WTC11 (cell line): Measurements from ENCODE around the gene CCL23. TPM values are rescaled to one million over a fixed set of nuclear protein-coding genes. Genes with fewer than 3 reads are reported as not detected.
"Not testable (repeated sequence)": the region's sequence is repeated elsewhere in the genome, so short reads cannot be mapped to it uniquely, and the experiment has no call there.

Source experiments
- ATAC-seq: fragments of 200-7000 bp; cut with Tn5 transposase; 2 replicates; pipeline ENCODE4 v1.10.0; 2021; ENCODE audit warnings: mild to moderate bottlenecking, moderate library complexity
- CTCF ChIA-PET: fragments of 300-600 bp; sonication (Branson Sonifier 250); formaldehyde crosslinking; loops from one replicate; lab custom pipeline; 2021; ENCODE audit warnings: antibody characterized with exemption; lab: Charles Lee
- POLR2A ChIA-PET: fragments of 350-600 bp; sonication (Branson Sonifier 250); formaldehyde crosslinking; loops from one replicate; lab custom pipeline; 2021; ENCODE audit warnings: antibody characterized with exemption; lab: Charles Lee
- DNase-seq: peaks from one replicate; pipeline ENCODE4 v3.0.0; 2021; ENCODE audit warnings: low spot score
- H3K27ac Mint-ChIP-seq: 2 replicates; pipeline ENCODE4 v1.8.0; 2021; ENCODE audit warnings: mixed read lengths
- H3K27me3 Mint-ChIP-seq: 2 replicates; pipeline ENCODE4 v1.8.0; 2021; ENCODE audit warnings: low read depth, mild to moderate bottlenecking, moderate library complexity, mixed read lengths
- H3K36me3 Mint-ChIP-seq: 2 replicates; pipeline ENCODE4 v1.8.0; 2021; ENCODE audit warnings: mixed read lengths
- H3K4me1 Mint-ChIP-seq: 2 replicates; pipeline ENCODE4 v1.8.0; 2022; ENCODE audit warnings: mixed read lengths
- H3K4me3 Mint-ChIP-seq: 2 replicates; pipeline ENCODE4 v1.8.0; 2021; ENCODE audit warnings: mild to moderate bottlenecking, moderate library complexity, mixed read lengths
- H3K9me3 Mint-ChIP-seq: 2 replicates; pipeline ENCODE4 v1.8.0; 2021; ENCODE audit warnings: mixed read lengths
- AR ChIP-seq: fragments of 250-450 bp; sonication (Bioruptor Pico); IDR thresholded peaks from 2 replicates; pipeline ENCODE4 v1.9.0; 2021; ENCODE audit warnings: mild to moderate bottlenecking
- ATF1 ChIP-seq: sonication (generic); formaldehyde crosslinking; IDR thresholded peaks from 2 replicates; pipeline ENCODE4 v1.8.1; 2023; ENCODE audit warnings: mild to moderate bottlenecking, moderate library complexity, missing genetic modification reagents
- CDX4 ChIP-seq: fragments of 250-450 bp; sonication (Bioruptor Pico); IDR thresholded peaks from 2 replicates; pipeline ENCODE4 v1.9.0; 2021; ENCODE audit warnings: moderate library complexity, mild to moderate bottlenecking, inconsistent platforms, borderline replicate concordance
- CTCF ChIP-seq: fragments of 200-600 bp; IDR thresholded peaks from 2 replicates; pipeline ENCODE4 v1.8.0; 2022; ENCODE audit warnings: antibody characterized with exemption
- ESRRA ChIP-seq: sonication (generic); formaldehyde crosslinking; IDR thresholded peaks from 2 replicates; pipeline ENCODE4 v1.8.1; 2022; ENCODE audit warnings: mild to moderate bottlenecking, missing genetic modification reagents, borderline replicate concordance
- ETV6 ChIP-seq: sonication (generic); formaldehyde crosslinking; IDR thresholded peaks from 2 replicates; pipeline ENCODE4 v1.8.1; 2022; ENCODE audit warnings: mild to moderate bottlenecking, missing genetic modification reagents
- GABPB1 ChIP-seq: sonication (generic); formaldehyde crosslinking; IDR thresholded peaks from 2 replicates; pipeline ENCODE4 v1.8.1; 2023; ENCODE audit warnings: mild to moderate bottlenecking, missing genetic modification reagents
- HMGXB4 ChIP-seq: sonication (generic); formaldehyde crosslinking; IDR thresholded peaks from 2 replicates; pipeline ENCODE4 v1.8.1; 2023; ENCODE audit warnings: mild to moderate bottlenecking, moderate library complexity, missing genetic modification reagents
- KAT7 ChIP-seq: sonication (generic); formaldehyde crosslinking; IDR thresholded peaks from 2 replicates; pipeline ENCODE4 v1.8.1; 2023; ENCODE audit warnings: missing genetic modification reagents, mild to moderate bottlenecking, borderline replicate concordance
- MYBL2 ChIP-seq: sonication (generic); formaldehyde crosslinking; IDR thresholded peaks from 2 replicates; pipeline ENCODE4 v1.8.1; 2023; ENCODE audit warnings: mild to moderate bottlenecking, moderate library complexity, missing genetic modification reagents
- NFE2L1 ChIP-seq: sonication (generic); formaldehyde crosslinking; IDR thresholded peaks from 2 replicates; pipeline ENCODE4 v1.8.1; 2023; ENCODE audit warnings: missing genetic modification reagents
- NFYB ChIP-seq: sonication (generic); formaldehyde crosslinking; conservative IDR thresholded peaks from 2 replicates; pipeline ENCODE4 v1.8.0; 2022; ENCODE audit warnings: low read depth, missing genetic modification reagents
- NR3C1 ChIP-seq: sonication (generic); formaldehyde crosslinking; conservative IDR thresholded peaks from 2 replicates; pipeline ENCODE4 v1.8.1; 2023; ENCODE audit warnings: low read depth, mild to moderate bottlenecking, missing genetic modification reagents
- PRDM15 ChIP-seq: sonication (generic); formaldehyde crosslinking; IDR thresholded peaks from 2 replicates; pipeline ENCODE4 v1.8.0; 2022; ENCODE audit warnings: missing genetic modification reagents
- RORB ChIP-seq: fragments of 250-450 bp; sonication (Bioruptor Pico); IDR thresholded peaks from 2 replicates; pipeline ENCODE4 v1.9.0; 2021; ENCODE audit warnings: mild to moderate bottlenecking
- SOX15 ChIP-seq: fragments of 250-450 bp; sonication (Bioruptor Pico); IDR thresholded peaks from 2 replicates; pipeline ENCODE4 v1.9.0; 2021; ENCODE audit warnings: mild to moderate bottlenecking
- TCF7 ChIP-seq: sonication (generic); formaldehyde crosslinking; IDR thresholded peaks from 2 replicates; pipeline ENCODE4 v1.8.0; 2022; ENCODE audit warnings: mild to moderate bottlenecking, low read depth, missing genetic modification reagents, moderate library complexity
- TEAD1 ChIP-seq: sonication (generic); formaldehyde crosslinking; IDR thresholded peaks from 2 replicates; pipeline ENCODE4 v1.8.0; 2022; ENCODE audit warnings: mild to moderate bottlenecking, missing genetic modification reagents
- ZNF121 ChIP-seq: sonication (generic); formaldehyde crosslinking; IDR thresholded peaks from 2 replicates; pipeline ENCODE4 v1.8.0; 2023; ENCODE audit warnings: missing genetic modification reagents
- ZNF317 ChIP-seq: sonication (generic); formaldehyde crosslinking; IDR thresholded peaks from 2 replicates; pipeline ENCODE4 v1.8.1; 2023; ENCODE audit warnings: low read depth, mild to moderate bottlenecking, moderate library complexity, missing genetic modification reagents, borderline replicate concordance
- ZNF423 ChIP-seq: fragments of 250-450 bp; sonication (Bioruptor Pico); IDR thresholded peaks from 2 replicates; pipeline ENCODE4 v2.1.2; 2022; ENCODE audit warnings: mild to moderate bottlenecking, moderate library complexity
- ZNF512 ChIP-seq: sonication (generic); formaldehyde crosslinking; IDR thresholded peaks from 2 replicates; pipeline ENCODE4 v1.8.1; 2022; ENCODE audit warnings: missing genetic modification reagents, borderline replicate concordance
- total RNA-seq: library from RNA; stranded (reverse); gene quantifications from 3 replicates; pipeline ENCODE4 v1.2.3, GENCODE V29; 2021

CCL23 gene
- total RNA-seq, 1 experiment from 2014 or later: not detected

GRCh38 chr17:35998018-35998545 lies 19.7 kb downstream of the CCL23 start (continued):
- TF ChIP-seq ZNF512 (CRISPR knock-in tag) (no peak), GABPB1 (CRISPR knock-in tag) (no peak), TCF7 (CRISPR knock-in tag) (no peak), ESRRA (no peak), CDX4 (CRISPR knock-in tag) (no peak), CTCF (no peak), KAT7 (no peak), NR3C1 (no peak), ZNF317 (no peak), MYBL2 (no peak)

- ATAC-seq, H3K36me3 Mint-ChIP-seq, H3K4me3 Mint-ChIP-seq, DNase-seq, H3K27me3 Mint-ChIP-seq, H3K4me1 Mint-ChIP-seq, H3K9me3 Mint-ChIP-seq, POLR2A ChIA-PET, H3K27ac Mint-ChIP-seq: not testable (repeated sequence)
- CTCF ChIA-PET: interaction anchor here (1.6 kb wide), 1 partner anchor 14 kb away, joined by 5 read pairs; no protein-coding TSS in a partner anchor
These were observed 22.4 kb downstream of the CCL23 start for GRCh38 chr17:35995346-35995745.

- DNase-seq (no peak), ATAC-seq (no peak)
- ChIA-PET POLR2A (no interaction called here), CTCF (interaction anchor here (1.0 kb wide), 1 partner anchor 82 kb away, joined by 3 read pairs; no protein-coding TSS in a partner anchor)
- Mint-ChIP-seq H3K4me1 (no peaks in the 10 kb centered on the region), H3K36me3 (no peaks in the 10 kb centered on the region), H3K27ac (no peak overlapping the region), H3K9me3 (peaks cover 9% of the 10 kb centered on the region), H3K27me3 (no peaks in the 10 kb centered on the region), H3K4me3 (no peak overlapping the region)
- TF ChIP-seq ETV6 (CRISPR knock-in tag) (no peak), NFE2L1 (CRISPR knock-in tag) (no peak), ZNF121 (CRISPR knock-in tag) (no peak), ZNF423 (CRISPR knock-in tag) (no peak), ZNF317 (no peak), RORB (no peak), AR (CRISPR knock-in tag) (no peak), PRDM15 (CRISPR knock-in tag) (no peak), ESRRA (no peak), SOX15 (CRISPR knock-in tag) (no peak), TEAD1 (CRISPR knock-in tag) (no peak), HMGXB4 (no peak), ATF1 (CRISPR knock-in tag) (no peak), NFYB (no peak)
These were observed 26.7 kb downstream of the CCL23 start for GRCh38 chr17:35991075-35991474.
